Testis (tissue), 2 donors: Measurements from ENCODE around the gene SUFU.
"Not testable (repeated sequence)": the region's sequence is repeated elsewhere in the genome, so short reads cannot be mapped to it uniquely, and the experiment has no call there.

Source experiments
- POLR2A ChIP-seq: fragments of 450-650 bp; IDR thresholded peaks from one replicate; pipeline ENCODE4 v1.6.1; 2017; ENCODE audit warnings: antibody characterized with exemption, mild to moderate bottlenecking, moderate library complexity
- TF ChIP-seq, protein P1 (sequence below), 3 experiments: fragments of 450-650 bp in 2 of 3; fragments of 200-600 bp in 1 of 3; sonication (generic) in 1 of 3; IDR thresholded peaks; one replicate each; pipeline ENCODE4 v1.5.1; 2016 to 2019; ENCODE audit warnings: antibody characterized with exemption in 3 of 3, mild to moderate bottlenecking in 2 of 3, moderate library complexity in 1 of 3

GRCh38 chr10:102454662-102455487 is 48.9 kb upstream of the SUFU start:
- TF ChIP-seq, protein P1, sequence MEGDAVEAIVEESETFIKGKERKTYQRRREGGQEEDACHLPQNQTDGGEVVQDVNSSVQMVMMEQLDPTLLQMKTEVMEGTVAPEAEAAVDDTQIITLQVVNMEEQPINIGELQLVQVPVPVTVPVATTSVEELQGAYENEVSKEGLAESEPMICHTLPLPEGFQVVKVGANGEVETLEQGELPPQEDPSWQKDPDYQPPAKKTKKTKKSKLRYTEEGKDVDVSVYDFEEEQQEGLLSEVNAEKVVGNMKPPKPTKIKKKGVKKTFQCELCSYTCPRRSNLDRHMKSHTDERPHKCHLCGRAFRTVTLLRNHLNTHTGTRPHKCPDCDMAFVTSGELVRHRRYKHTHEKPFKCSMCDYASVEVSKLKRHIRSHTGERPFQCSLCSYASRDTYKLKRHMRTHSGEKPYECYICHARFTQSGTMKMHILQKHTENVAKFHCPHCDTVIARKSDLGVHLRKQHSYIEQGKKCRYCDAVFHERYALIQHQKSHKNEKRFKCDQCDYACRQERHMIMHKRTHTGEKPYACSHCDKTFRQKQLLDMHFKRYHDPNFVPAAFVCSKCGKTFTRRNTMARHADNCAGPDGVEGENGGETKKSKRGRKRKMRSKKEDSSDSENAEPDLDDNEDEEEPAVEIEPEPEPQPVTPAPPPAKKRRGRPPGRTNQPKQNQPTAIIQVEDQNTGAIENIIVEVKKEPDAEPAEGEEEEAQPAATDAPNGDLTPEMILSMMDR (IDR thresholded peaks at IDR 0.05) = not testable (repeated sequence)
- not testable (repeated sequence) for TF ChIP-seq POLR2A
